Measurements from ENCODE around the gene GATAD2A.

Gene GATAD2A

GRCh38 chr19:19514881-19515641 lies 109.6 kb downstream of the GATAD2A start, which contains the start of gene TSSK6:
Gene TSSK6, minus strand, starts transcription at chr19:19515548. Its CDS starts 121 bp downstream, at chr19:19515427.
- FAIRE-seq = no peak

GRCh38 chr19:19515642-19516519 lies 110.4 kb downstream of the GATAD2A start, which contains the start of gene NDUFA13:
Gene NDUFA13, plus strand, starts transcription at chr19:19516225. Its CDS starts 14 bp downstream, at chr19:19516239.
- FAIRE-seq = no peak

- FAIRE-seq = no peak
These were observed 111.8 kb downstream of the GATAD2A start for GRCh38 chr19:19517235-19517619.

GRCh38 chr19:19520989-19521388 lies 115.5 kb downstream of the GATAD2A start:
- FAIRE-seq = no peak

- FAIRE-seq = no peak
These were observed 117.7 kb downstream of the GATAD2A start for GRCh38 chr19:19523177-19523576.

- no peak for FAIRE-seq
These were observed 118.6 kb downstream of the GATAD2A start for GRCh38 chr19:19524053-19524452.

GRCh38 chr19:19525611-19526380 lies 120.3 kb downstream of the GATAD2A start:
- FAIRE-seq = no peak

- no peak for FAIRE-seq
These were observed 121.3 kb downstream of the GATAD2A start for GRCh38 chr19:19526581-19527370.

GRCh38 chr19:19527371-19527656 lies 121.8 kb downstream of the GATAD2A start:
- FAIRE-seq = no peak

GRCh38 chr19:19527674-19528625 lies 122.5 kb downstream of the GATAD2A start:
- FAIRE-seq = no peak

- FAIRE-seq = no peak
These were observed 123.4 kb downstream of the GATAD2A start, which contains the start of gene YJEFN3 for GRCh38 chr19:19528721-19529490. Gene YJEFN3, plus strand, starts transcription at chr19:19528911. Its CDS starts 22 bp downstream, at chr19:19528933.

GRCh38 chr19:19529783-19530422 lies 124.4 kb downstream of the GATAD2A start:
- FAIRE-seq = no peak

- FAIRE-seq = no peak
These were observed 124.9 kb downstream of the GATAD2A start for GRCh38 chr19:19530423-19530804.

GRCh38 chr19:19530889-19531288 lies 125.4 kb downstream of the GATAD2A start:
- no peak for FAIRE-seq

GRCh38 chr19:19531951-19532805 lies 126.7 kb downstream of the GATAD2A start:
- FAIRE-seq = no peak

GRCh38 chr19:19532806-19533701 lies 127.6 kb downstream of the GATAD2A start:
- FAIRE-seq = no peak

GRCh38 chr19:19533841-19534240 lies 128.4 kb downstream of the GATAD2A start:
- no peak for FAIRE-seq

All from G401.6 (cell line).